GM23338 (cell line): ENCODE measurements around the gene PNPO. TPM values are rescaled to one million over a fixed set of nuclear protein-coding genes. Genes with fewer than 3 reads are reported as not detected.
A peak's percentile ranks its signal among the peaks of the same experiment; 100 is the strongest.

Experiments
- ATAC-seq: fragments of 200-7000 bp; cut with Tn5 transposase; 3 replicates; pipeline ENCODE4 v1.9.1; 2020
- DNase-seq: peaks from one replicate; pipeline ENCODE4 v3.0.0-alpha.2; 2015; ENCODE audit warnings: low spot score
- H2AFZ ChIP-seq: fragments of 200-600 bp; sonication (generic); 2 replicates; pipeline ENCODE4 v1.8.0; 2016; ENCODE audit warnings: antibody characterized with exemption, mild to moderate bottlenecking, moderate library complexity
- H3F3A ChIP-seq: fragments of 200-600 bp; sonication (generic); replicated peaks from 2 replicates; pipeline ENCODE4 v1.8.0; 2017; ENCODE audit warnings: antibody characterized with exemption, mixed run types, low read depth
- H3K27ac ChIP-seq: fragments of 200-600 bp; sonication (generic); 2 replicates; pipeline ENCODE4 v1.6.1; 2016; ENCODE audit warnings: low read depth
- H3K27me3 ChIP-seq: fragments of 200-600 bp; sonication (generic); 2 replicates; pipeline ENCODE4 v1.8.0; 2016; ENCODE audit warnings: mild to moderate bottlenecking, mixed run types, moderate library complexity; ENCODE audit not compliant: insufficient read depth
- H3K36me3 ChIP-seq: fragments of 200-600 bp; sonication (generic); 2 replicates; pipeline ENCODE4 v1.8.0; 2016; ENCODE audit warnings: mild to moderate bottlenecking; ENCODE audit not compliant: insufficient read depth
- H3K4me1 ChIP-seq: fragments of 200-600 bp; sonication (generic); 2 replicates; pipeline ENCODE4 v1.8.0; 2016; ENCODE audit warnings: mild to moderate bottlenecking, moderate library complexity; ENCODE audit not compliant: insufficient read depth
- H3K4me2 ChIP-seq: fragments of 200-600 bp; sonication (generic); 2 replicates; pipeline ENCODE4 v1.7.1; 2017; ENCODE audit warnings: mixed run types
- H3K4me3 ChIP-seq: fragments of 200-600 bp; sonication (generic); 2 replicates; pipeline ENCODE4 v1.6.1; 2016; ENCODE audit warnings: mixed run types
- H3K79me2 ChIP-seq: fragments of 200-600 bp; sonication (generic); replicated peaks from 2 replicates; pipeline ENCODE4 v1.8.0; 2017; ENCODE audit warnings: mild to moderate bottlenecking; ENCODE audit not compliant: insufficient read depth
- H3K9me2 ChIP-seq: fragments of 200-600 bp; sonication (generic); 2 replicates; pipeline ENCODE4 v1.8.0; 2017; ENCODE audit not compliant: insufficient read depth
- H4K20me1 ChIP-seq: fragments of 200-600 bp; sonication (generic); replicated peaks from 2 replicates; pipeline ENCODE4 v1.8.0; 2017; ENCODE audit warnings: mild to moderate bottlenecking; ENCODE audit not compliant: insufficient read depth
- H3K27ac Mint-ChIP-seq: 2 replicates; pipeline ENCODE4 v1.8.0; 2020; ENCODE audit warnings: inconsistent platforms, mild to moderate bottlenecking, moderate library complexity, mixed read lengths
- H3K27me3 Mint-ChIP-seq: 3 replicates; pipeline ENCODE4 v1.8.0; 2022; ENCODE audit warnings: low read depth, mild to moderate bottlenecking, moderate library complexity, mixed read lengths, inconsistent platforms; ENCODE audit not compliant: insufficient read depth, poor library complexity
- H3K36me3 Mint-ChIP-seq: 3 replicates; pipeline ENCODE4 v1.8.0; 2021; ENCODE audit warnings: low read depth, mild to moderate bottlenecking, inconsistent platforms, moderate library complexity, mixed read lengths
- H3K4me1 Mint-ChIP-seq: 3 replicates; pipeline ENCODE4 v1.8.0; 2020; ENCODE audit warnings: mild to moderate bottlenecking, inconsistent platforms, mixed read lengths
- H3K4me3 Mint-ChIP-seq: 3 replicates; pipeline ENCODE4 v1.8.0; 2021; ENCODE audit warnings: moderate library complexity, mild to moderate bottlenecking, inconsistent platforms, mixed read lengths
- H3K9me3 Mint-ChIP-seq: 3 replicates; pipeline ENCODE4 v1.8.0; 2020; ENCODE audit warnings: moderate library complexity, mild to moderate bottlenecking, inconsistent platforms, mixed read lengths
- CREB1 ChIP-seq: fragments of 250-450 bp; sonication (Bioruptor Pico); IDR thresholded peaks from 2 replicates; pipeline ENCODE4 v1.5.0; 2020; ENCODE audit warnings: low read depth, mild to moderate bottlenecking, moderate library complexity
- EZH2 ChIP-seq: fragments of 200-600 bp; sonication (generic); IDR thresholded peaks from one replicate; pipeline ENCODE4 v1.8.0; 2017; ENCODE audit warnings: antibody characterized with exemption, mild to moderate bottlenecking, low read depth; ENCODE audit not compliant: unreplicated experiment
- EZH2phosphoT487 ChIP-seq: fragments of 200-600 bp; sonication (generic); IDR thresholded peaks from one replicate; pipeline ENCODE4 v1.8.1; 2018; ENCODE audit warnings: antibody characterized with exemption; ENCODE audit not compliant: unreplicated experiment
- JUNB ChIP-seq: IDR thresholded peaks from one replicate; pipeline ENCODE4 v1.6.1; 2016; ENCODE audit warnings: antibody characterized with exemption; ENCODE audit not compliant: unreplicated experiment
- NANOG ChIP-seq: IDR thresholded peaks from 2 replicates; pipeline ENCODE4 v1.6.1; 2016; ENCODE audit warnings: antibody characterized with exemption, borderline replicate concordance
- POLR2AphosphoS5 ChIP-seq: IDR thresholded peaks from 2 replicates; pipeline ENCODE4 v1.6.1; 2016; ENCODE audit warnings: antibody characterized with exemption, low read depth
- STAT1 ChIP-seq: IDR thresholded peaks from one replicate; pipeline ENCODE4 v1.6.1; 2016; ENCODE audit warnings: antibody characterized with exemption; ENCODE audit not compliant: unreplicated experiment
- ZNF114 ChIP-seq: fragments of 250-450 bp; sonication (Bioruptor Pico); IDR thresholded peaks from 2 replicates; pipeline ENCODE4 v1.5.0; 2020; ENCODE audit warnings: mild to moderate bottlenecking, moderate library complexity
- ZNF331 ChIP-seq: fragments of 250-450 bp; sonication (Bioruptor Pico); IDR thresholded peaks from 2 replicates; pipeline ENCODE4 v1.5.0; 2020; ENCODE audit warnings: low read depth, mild to moderate bottlenecking, moderate library complexity
- polyA plus RNA-seq: library from polyadenylated mRNA; unstranded; fragments of >200 nt; fragmentation: Nextera tagmentation; extraction: Ambion mirVana; gene quantifications from 2 replicates; pipeline ENCODE4 v1.2.1, GENCODE V29; 2016
- total RNA-seq: library from RNA; depleted of rRNA; stranded (reverse); fragments of >200 nt; shearing (Covaris generic); gene quantifications from 2 replicates; pipeline ENCODE4 v1.2.3, GENCODE V29; 2014
- TF ChIP-seq, protein P1 (sequence below): IDR thresholded peaks from 2 replicates; pipeline ENCODE4 v1.6.1; 2016; ENCODE audit warnings: antibody characterized with exemption
- TF ChIP-seq, protein P2 (sequence below): fragments of 250-450 bp; sonication (Bioruptor Pico); IDR thresholded peaks from 2 replicates; pipeline ENCODE4 v1.5.0; 2020; ENCODE audit warnings: mild to moderate bottlenecking, moderate library complexity
- TF ChIP-seq, protein P3 (sequence below), 2 experiments: fragments of 200-600 bp in 1 of 2; sonication (generic) in 1 of 2; conservative IDR thresholded peaks; 2 replicates each; pipeline versions ENCODE4 v1.5.1 to v1.6.1; 2016 to 2017; ENCODE audit warnings: antibody characterized with exemption in 2 of 2, low read depth in 2 of 2, mild to moderate bottlenecking in 2 of 2, moderate library complexity in 1 of 2
- TF ChIP-seq, protein P4 (sequence below): IDR thresholded peaks from one replicate; pipeline ENCODE4 v1.6.1; 2018; ENCODE audit warnings: antibody characterized with exemption; ENCODE audit not compliant: unreplicated experiment

Gene PNPO
- total and polyA plus RNA-seq, 2 experiments from 2014 or later = 5.0 to 12.7 TPM

DNA sequence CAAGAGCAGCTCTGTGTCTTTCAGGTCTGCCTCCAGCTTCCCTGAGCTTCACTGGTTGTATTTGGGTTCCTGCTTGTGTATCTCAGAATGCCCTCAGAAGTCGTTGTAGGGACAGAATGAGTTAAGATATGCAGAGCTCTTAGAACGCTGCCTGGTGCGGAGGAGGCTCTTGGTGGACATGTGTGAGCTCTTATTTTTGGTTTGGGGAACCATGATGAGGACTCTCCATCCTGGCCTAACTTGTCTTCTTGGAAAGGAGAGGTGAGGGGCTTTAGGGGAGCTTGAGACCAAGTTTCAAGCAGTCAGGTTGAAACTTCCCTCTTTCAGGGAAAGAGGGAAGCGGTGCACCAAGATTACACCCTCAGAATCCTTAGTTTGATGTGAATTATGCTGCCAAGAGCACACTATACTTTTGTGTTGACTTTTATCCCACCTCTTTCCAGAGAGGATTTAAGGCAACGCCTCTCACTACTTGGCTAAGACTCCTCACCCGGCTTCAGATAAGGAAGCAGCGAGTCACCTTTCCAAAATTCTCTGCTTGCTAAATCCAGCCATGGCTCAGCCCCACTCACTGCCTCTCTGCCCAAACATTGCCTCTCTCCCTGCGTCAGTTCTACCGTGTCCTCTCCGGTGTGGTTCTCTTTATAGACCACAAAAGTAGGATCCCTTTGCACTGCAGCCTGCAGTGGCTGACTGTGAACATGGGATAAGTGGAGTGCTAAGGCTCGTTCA, 42.3 kb downstream of the PNPO start:
- Mint-ChIP-seq H3K4me1 (peaks cover 25% of the 10 kb centered on the region), H3K27ac (peak overlapping the region; percentile 3; the same call in 1 of the 2 replicates), H3K36me3 (peaks cover 40% of the 10 kb centered on the region), H3K27me3 (peaks cover 14% of the 10 kb centered on the region), H3K9me3 (no peaks in the 10 kb centered on the region; the same call in 2 of the 3 replicates), H3K4me3 (no peak overlapping the region)
- Histone ChIP-seq H3K79me2 (no peaks in the 10 kb centered on the region), H3K4me3 (no peak overlapping the region), H3F3A (0 out of 2 replicates have a peak, but pooled peaks cover 4% of the 10 kb centered on the region), H3K36me3 (peaks cover 17% of the 10 kb centered on the region; the same call in 1 of the 2 replicates), H3K27me3 (no peaks in the 10 kb centered on the region), H3K9me2 (no peaks in the 10 kb centered on the region), H4K20me1 (peaks cover 3% of the 10 kb centered on the region), H3K4me2 (no peak overlapping the region), H2AFZ (no peak overlapping the region), H3K4me1 (peaks cover 16% of the 10 kb centered on the region), H3K27ac (no peak overlapping the region)
- DNase-seq (no peak), ATAC-seq (no peak)
- TF ChIP-seq NANOG = no peak
- no peak for TF ChIP-seq STAT1
- TF ChIP-seq, protein P1, sequence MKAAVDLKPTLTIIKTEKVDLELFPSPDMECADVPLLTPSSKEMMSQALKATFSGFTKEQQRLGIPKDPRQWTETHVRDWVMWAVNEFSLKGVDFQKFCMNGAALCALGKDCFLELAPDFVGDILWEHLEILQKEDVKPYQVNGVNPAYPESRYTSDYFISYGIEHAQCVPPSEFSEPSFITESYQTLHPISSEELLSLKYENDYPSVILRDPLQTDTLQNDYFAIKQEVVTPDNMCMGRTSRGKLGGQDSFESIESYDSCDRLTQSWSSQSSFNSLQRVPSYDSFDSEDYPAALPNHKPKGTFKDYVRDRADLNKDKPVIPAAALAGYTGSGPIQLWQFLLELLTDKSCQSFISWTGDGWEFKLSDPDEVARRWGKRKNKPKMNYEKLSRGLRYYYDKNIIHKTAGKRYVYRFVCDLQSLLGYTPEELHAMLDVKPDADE = no peak
- TF ChIP-seq ZNF114 (CRISPR knock-in tag) = no peak
- TF ChIP-seq ZNF331 (CRISPR knock-in tag) = no peak
- TF ChIP-seq JUNB = no peak
- TF ChIP-seq, protein P2, sequence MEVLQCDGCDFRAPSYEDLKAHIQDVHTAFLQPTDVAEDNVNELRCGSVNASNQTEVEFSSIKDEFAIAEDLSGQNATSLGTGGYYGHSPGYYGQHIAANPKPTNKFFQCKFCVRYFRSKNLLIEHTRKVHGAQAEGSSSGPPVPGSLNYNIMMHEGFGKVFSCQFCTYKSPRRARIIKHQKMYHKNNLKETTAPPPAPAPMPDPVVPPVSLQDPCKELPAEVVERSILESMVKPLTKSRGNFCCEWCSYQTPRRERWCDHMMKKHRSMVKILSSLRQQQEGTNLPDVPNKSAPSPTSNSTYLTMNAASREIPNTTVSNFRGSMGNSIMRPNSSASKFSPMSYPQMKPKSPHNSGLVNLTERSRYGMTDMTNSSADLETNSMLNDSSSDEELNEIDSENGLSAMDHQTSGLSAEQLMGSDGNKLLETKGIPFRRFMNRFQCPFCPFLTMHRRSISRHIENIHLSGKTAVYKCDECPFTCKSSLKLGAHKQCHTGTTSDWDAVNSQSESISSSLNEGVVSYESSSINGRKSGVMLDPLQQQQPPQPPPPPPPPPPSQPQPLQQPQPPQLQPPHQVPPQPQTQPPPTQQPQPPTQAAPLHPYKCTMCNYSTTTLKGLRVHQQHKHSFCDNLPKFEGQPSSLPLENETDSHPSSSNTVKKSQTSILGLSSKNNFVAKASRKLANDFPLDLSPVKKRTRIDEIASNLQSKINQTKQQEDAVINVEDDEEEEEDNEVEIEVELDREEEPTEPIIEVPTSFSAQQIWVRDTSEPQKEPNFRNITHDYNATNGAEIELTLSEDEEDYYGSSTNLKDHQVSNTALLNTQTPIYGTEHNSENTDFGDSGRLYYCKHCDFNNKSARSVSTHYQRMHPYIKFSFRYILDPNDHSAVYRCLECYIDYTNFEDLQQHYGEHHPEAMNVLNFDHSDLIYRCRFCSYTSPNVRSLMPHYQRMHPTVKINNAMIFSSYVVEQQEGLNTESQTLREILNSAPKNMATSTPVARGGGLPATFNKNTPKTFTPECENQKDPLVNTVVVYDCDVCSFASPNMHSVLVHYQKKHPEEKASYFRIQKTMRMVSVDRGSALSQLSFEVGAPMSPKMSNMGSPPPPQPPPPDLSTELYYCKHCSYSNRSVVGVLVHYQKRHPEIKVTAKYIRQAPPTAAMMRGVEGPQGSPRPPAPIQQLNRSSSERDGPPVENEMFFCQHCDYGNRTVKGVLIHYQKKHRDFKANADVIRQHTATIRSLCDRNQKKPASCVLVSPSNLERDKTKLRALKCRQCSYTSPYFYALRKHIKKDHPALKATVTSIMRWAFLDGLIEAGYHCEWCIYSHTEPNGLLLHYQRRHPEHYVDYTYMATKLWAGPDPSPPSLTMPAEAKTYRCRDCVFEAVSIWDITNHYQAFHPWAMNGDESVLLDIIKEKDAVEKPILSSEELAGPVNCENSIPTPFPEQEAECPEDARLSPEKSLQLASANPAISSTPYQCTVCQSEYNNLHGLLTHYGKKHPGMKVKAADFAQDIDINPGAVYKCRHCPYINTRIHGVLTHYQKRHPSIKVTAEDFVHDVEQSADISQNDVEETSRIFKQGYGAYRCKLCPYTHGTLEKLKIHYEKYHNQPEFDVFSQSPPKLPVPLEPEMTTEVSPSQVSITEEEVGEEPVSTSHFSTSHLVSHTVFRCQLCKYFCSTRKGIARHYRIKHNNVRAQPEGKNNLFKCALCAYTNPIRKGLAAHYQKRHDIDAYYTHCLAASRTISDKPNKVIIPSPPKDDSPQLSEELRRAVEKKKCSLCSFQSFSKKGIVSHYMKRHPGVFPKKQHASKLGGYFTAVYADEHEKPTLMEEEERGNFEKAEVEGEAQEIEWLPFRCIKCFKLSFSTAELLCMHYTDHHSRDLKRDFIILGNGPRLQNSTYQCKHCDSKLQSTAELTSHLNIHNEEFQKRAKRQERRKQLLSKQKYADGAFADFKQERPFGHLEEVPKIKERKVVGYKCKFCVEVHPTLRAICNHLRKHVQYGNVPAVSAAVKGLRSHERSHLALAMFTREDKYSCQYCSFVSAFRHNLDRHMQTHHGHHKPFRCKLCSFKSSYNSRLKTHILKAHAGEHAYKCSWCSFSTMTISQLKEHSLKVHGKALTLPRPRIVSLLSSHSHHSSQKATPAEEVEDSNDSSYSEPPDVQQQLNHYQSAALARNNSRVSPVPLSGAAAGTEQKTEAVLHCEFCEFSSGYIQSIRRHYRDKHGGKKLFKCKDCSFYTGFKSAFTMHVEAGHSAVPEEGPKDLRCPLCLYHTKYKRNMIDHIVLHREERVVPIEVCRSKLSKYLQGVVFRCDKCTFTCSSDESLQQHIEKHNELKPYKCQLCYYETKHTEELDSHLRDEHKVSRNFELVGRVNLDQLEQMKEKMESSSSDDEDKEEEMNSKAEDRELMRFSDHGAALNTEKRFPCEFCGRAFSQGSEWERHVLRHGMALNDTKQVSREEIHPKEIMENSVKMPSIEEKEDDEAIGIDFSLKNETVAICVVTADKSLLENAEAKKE = no peak
- TF ChIP-seq CREB1 (CRISPR knock-in tag) = no peak
- TF ChIP-seq, protein P3, sequence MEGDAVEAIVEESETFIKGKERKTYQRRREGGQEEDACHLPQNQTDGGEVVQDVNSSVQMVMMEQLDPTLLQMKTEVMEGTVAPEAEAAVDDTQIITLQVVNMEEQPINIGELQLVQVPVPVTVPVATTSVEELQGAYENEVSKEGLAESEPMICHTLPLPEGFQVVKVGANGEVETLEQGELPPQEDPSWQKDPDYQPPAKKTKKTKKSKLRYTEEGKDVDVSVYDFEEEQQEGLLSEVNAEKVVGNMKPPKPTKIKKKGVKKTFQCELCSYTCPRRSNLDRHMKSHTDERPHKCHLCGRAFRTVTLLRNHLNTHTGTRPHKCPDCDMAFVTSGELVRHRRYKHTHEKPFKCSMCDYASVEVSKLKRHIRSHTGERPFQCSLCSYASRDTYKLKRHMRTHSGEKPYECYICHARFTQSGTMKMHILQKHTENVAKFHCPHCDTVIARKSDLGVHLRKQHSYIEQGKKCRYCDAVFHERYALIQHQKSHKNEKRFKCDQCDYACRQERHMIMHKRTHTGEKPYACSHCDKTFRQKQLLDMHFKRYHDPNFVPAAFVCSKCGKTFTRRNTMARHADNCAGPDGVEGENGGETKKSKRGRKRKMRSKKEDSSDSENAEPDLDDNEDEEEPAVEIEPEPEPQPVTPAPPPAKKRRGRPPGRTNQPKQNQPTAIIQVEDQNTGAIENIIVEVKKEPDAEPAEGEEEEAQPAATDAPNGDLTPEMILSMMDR (conservative IDR thresholded peaks at IDR 0.05; ENCODE audit: low read depth in 2 of 2) = no peak
- no peak for TF ChIP-seq EZH2
- no peak for TF ChIP-seq EZH2phosphoT487
- TF ChIP-seq, protein P4, sequence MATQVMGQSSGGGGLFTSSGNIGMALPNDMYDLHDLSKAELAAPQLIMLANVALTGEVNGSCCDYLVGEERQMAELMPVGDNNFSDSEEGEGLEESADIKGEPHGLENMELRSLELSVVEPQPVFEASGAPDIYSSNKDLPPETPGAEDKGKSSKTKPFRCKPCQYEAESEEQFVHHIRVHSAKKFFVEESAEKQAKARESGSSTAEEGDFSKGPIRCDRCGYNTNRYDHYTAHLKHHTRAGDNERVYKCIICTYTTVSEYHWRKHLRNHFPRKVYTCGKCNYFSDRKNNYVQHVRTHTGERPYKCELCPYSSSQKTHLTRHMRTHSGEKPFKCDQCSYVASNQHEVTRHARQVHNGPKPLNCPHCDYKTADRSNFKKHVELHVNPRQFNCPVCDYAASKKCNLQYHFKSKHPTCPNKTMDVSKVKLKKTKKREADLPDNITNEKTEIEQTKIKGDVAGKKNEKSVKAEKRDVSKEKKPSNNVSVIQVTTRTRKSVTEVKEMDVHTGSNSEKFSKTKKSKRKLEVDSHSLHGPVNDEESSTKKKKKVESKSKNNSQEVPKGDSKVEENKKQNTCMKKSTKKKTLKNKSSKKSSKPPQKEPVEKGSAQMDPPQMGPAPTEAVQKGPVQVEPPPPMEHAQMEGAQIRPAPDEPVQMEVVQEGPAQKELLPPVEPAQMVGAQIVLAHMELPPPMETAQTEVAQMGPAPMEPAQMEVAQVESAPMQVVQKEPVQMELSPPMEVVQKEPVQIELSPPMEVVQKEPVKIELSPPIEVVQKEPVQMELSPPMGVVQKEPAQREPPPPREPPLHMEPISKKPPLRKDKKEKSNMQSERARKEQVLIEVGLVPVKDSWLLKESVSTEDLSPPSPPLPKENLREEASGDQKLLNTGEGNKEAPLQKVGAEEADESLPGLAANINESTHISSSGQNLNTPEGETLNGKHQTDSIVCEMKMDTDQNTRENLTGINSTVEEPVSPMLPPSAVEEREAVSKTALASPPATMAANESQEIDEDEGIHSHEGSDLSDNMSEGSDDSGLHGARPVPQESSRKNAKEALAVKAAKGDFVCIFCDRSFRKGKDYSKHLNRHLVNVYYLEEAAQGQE = no peak
- no peak for TF ChIP-seq POLR2AphosphoS5
